HG02763 (cell line): ENCODE data around the gene KRTAP1-1.
"Not testable (repeated sequence)": the region's sequence is repeated elsewhere in the genome, so short reads cannot be mapped to it uniquely, and the experiment has no call there.

Experiments used
- ATAC-seq: cut with Tn5 transposase; IDR thresholded peaks from one replicate; pipeline ENCODE4 v1.9.1; 2021; ENCODE audit warnings: mild to moderate bottlenecking, moderate library complexity; ENCODE audit not compliant: unreplicated experiment

The KRTAP1-1 gene, protein sequence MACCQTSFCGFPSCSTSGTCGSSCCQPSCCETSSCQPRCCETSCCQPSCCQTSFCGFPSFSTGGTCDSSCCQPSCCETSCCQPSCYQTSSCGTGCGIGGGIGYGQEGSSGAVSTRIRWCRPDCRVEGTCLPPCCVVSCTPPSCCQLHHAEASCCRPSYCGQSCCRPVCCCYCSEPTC

DNA sequence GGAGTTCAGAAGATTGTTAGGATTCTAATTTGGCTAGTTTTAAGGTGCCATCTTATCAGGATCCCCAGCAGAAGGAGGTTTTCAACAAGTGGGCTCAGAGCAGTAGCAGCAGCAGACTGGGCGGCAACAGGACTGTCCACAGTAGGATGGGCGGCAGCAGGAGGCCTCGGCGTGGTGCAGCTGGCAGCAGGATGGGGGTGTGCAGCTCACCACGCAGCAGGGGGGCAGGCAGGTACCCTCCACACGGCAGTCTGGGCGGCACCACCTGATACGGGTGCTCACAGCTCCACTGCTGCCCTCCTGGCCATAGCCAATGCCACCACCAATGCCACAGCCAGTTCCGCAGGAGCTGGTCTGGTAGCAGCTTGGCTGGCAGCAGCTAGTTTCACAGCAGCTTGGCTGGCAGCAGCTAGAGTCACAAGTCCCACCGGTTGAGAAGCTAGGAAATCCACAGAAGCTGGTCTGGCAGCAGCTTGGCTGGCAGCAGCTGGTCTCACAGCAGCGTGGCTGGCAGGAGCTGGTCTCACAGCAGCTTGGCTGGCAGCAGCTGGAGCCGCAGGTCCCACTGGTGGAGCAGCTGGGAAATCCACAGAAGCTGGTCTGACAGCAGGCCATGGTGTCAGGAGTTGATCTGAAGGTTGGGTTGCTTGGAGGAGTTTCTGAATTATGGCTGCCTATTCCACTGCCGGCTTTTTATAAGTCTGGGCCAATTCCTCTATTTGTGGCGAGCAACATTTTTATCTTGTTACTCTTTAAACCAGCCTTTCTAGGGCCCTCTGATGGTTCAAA, at the start of gene KRTAP1-1:
TSS of gene KRTAP1-1 (minus strand) at position 668 of the 789 bp plus-strand sequence. CDS start at position 615, 53 bp downstream.
- not testable (repeated sequence) for ATAC-seq

DNA sequence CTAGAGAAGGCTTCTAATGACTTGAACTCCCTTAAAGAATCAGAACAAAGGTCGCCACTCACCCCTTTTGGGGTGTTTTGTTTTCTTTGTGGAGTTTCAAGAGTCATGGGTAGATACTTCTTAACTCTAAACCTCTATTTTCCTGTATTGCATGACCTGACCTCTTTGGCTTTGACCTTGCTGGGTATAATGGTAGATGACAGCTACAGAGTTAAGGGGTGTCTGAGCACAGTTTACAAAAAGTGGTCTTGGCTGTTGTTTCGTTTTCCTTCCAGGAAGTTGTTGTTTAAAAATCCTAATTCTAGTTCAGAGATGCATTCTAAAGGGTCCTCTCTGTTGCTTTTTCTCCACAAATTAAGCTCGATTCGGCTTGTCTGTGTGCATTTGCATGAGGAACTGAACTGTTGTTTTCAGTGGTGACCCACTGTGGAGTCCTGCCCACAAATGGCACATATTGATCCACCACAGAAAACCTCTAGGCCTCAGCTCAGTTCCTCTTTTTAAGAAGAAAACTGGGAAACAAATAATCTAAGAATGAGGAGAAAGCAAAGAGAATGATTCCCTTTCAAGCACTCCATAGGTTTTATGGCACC, 47.6 kb upstream of the KRTAP1-1 start:
- not testable (repeated sequence) for ATAC-seq

DNA sequence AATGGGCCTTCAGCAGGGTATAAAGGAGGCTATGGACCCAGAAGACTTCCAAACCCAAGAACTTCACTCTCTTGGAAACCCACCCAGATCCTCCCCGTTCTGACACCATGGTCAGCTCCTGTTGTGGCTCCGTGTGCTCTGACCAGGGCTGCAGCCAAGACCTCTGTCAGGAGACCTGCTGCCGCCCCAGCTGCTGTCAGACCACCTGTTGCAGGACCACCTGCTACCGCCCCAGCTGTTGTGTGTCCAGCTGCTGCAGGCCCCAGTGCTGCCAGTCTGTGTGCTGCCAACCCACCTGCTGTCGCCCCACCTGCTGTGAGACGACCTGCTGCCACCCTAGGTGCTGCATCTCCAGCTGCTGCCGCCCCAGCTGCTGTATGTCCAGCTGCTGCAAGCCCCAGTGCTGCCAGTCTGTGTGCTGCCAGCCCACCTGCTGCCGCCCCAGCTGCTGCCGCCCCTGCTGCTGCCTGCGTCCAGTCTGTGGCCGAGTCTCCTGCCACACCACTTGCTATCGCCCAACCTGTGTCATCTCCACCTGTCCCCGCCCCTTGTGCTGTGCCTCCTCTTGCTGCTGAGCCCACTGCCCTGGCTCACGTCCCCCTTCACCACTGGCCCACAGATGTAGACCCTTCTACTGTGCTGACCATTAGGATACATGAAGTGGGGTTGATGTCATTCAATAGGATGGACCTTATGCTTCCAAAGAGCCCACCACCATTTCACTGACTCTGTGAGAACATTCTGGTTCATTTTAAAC, 43.0 kb upstream of the KRTAP1-1 start, which contains the start of gene KRTAP4-7:
TSS of gene KRTAP4-7 (plus strand) at position 51 of the 757 bp plus-strand sequence. CDS start at position 108, 57 bp downstream.
- not testable (repeated sequence) for ATAC-seq

DNA sequence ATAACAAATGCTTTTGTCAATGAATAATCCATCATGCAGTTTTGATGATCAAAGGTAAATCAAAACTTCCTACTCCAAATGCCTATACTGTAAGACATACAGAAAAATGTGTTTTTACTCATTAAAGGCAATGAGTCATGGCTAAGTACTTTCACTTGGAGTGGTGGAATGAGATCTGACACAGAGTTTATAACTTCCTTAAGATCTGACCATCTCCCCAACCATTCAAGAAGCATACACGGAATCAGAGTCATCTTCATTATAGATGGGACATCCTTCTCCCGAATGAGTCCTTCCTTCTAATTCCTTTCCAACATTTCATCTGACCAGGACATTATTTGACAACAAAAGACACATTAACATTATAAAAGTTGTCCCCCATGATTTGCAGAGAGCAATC, 42.2 kb upstream of the KRTAP1-1 start:
- not testable (repeated sequence) for ATAC-seq

DNA sequence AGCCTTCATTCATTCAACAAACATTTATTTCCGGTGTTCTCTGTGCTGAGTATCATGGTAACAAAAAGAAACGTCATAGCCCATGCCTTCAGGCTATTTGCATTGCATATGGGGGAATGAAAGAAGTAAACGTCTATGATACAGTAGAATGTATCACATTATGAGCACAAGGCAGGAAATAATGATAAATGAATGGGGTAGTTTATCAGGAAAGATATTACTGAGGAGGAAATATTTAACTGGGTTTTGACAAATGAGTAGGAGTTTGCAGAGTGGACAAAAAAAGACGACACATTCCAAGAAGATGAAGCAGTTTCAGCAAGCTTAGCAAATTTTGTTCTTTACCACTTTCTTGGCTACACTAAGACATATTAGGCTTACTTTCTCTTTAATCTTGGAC, 41.4 kb upstream of the KRTAP1-1 start:
- no peak for ATAC-seq

DNA sequence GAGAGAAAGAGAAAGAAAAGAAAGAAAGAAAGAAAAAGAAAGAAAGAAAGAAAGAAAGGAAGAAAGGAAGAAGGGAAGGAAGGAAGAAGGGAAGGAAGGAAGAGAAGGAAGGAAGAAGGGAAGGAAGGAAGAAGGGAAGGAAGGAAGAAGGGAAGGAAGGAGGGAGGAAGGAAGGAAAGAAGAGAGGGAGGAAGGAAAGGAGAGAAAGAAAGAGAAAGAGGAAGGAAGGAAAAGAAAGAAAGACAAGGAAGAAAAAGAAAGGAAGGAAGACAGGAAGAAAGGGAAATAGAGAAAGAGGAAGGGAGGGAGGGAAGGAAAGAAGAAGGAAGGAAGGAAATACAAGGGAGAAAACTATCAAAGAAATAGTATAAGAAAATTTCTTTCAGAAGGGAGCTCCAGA, 35.5 kb upstream of the KRTAP1-1 start:
- ATAC-seq = no peak

DNA sequence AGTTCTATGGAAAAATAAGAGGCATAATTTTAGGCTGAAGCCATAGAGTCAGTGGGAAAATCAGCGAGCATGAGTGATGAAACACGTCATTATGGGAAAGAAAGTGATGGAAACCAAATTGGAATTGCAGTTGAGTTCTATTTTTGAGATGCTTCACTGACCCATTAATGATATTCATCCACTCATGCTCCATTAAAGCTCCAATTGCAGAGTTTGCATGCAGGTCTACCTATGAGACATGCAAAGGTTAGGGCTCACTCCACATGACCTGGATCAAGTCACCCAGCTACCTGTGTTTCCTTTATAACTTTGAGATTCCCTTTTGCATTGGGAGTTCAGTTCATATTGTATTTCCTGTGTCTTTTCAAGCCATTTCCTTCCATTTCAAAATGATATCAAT, 32.4 kb upstream of the KRTAP1-1 start:
- no peak for ATAC-seq

DNA sequence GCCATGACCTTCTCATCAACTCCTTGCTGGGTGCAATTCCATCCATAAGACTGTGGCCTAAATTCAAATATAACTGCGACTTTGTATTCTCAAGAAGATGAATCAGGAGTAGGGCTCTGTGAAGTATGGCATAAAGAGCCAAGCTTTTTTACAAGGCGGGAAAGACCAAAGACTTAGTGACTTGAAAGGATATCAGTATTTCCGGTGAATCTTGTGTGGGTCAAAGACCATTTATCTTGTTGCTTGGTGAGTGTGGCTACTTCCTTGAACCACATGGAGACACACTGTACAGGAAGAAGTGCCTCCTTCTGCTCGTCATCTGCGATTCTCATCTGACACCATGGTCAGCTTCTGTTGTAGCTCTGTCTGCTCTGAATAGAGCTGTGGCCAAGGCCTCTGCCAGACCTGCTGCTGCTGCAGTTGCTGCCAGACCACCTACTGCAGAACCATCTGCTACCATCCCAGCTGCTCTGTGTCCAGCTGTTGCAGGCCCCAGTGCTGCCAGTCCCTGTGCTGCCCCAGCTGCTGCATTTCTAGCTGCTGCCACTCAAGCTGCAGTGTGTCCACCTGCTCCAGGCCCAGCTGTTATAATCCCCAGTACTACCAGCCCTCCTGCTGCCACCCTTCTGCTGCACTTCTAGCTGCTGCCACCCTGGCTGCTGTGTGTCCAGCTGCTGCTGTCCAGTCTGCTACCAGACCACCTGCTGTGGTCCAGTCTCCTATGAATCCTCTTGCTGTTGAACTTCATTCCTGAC, 30.5 kb upstream of the KRTAP1-1 start:
- no peak for ATAC-seq

DNA sequence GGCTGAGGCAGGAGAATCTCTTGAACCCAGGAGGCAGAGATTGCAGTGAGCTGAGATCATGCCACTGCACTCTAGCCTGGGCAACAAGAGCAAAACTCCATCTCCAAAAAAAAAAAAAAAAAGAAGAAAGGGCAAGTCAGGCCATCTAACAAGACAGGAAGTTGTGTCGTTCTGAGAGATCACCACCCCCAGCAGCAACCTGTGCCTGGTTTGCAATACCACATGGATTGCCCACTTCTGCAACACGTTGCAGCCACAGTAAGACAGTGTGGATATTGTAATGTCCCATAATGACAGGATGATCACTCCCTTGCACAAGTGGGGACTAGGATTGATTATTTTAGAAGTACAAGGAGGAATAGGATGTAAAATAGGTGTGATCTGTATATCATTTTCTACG, 27.8 kb upstream of the KRTAP1-1 start:
- no peak for ATAC-seq

DNA sequence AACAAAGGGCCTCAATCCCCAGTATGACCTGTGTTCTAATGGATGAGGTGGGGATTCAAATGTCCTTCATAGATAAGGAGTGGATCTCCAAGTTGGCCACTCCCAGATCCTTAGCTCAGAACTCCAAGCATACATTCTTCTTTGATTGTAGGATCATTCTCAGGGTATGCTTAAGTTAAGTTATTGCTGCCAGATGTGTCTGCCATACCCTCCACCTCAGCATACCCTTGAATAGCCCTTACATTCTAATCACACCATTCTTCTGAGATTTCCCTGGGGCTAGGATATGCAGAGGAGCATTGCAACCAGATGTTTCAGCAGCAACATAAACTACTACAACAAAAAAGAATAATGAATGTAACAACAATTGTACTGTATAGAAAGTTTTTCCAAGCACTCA, 26.0 kb upstream of the KRTAP1-1 start:
- ATAC-seq = no peak

DNA sequence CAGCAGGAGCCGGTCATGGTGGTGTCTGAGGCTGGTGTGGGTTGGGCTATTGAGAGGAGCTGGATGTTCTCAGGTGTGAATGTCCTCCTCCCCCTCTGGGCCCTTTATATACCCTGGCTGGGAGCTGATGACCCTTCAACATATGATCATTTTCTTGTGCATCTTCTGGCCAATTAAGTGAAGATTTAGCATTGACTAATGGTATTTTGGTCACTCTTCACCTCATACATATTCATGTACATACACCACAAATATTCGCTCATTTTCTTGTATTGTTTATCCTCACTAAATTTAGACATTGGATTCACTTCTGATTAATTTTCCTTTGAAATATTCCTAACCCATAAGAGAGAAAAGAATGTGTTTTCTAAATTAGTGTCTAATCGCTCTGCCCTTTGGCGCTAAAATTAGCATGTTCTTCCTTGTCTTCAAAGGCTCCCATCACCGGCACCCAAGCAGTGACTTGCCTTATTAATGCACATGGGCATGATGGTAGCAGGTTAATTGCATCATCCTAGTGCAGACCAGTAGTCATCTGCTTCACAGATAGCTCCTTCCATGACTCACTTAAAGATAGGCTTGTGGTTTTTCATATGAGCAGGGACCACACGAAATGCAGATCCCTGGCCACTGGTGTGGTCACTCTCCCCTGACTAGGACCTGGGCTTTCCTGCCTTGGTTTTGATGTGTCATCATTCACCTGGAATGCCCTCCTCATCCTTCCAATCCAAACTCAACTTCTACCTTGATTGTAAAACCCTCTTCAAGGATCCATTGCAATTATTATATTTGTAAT, 24.8 kb upstream of the KRTAP1-1 start, which contains the start of gene KRTAP2-4:
TSS of gene KRTAP2-4 (minus strand) at position 51 of the 796 bp plus-strand sequence. CDS start at position 17, 34 bp downstream.
- no peak for ATAC-seq

DNA sequence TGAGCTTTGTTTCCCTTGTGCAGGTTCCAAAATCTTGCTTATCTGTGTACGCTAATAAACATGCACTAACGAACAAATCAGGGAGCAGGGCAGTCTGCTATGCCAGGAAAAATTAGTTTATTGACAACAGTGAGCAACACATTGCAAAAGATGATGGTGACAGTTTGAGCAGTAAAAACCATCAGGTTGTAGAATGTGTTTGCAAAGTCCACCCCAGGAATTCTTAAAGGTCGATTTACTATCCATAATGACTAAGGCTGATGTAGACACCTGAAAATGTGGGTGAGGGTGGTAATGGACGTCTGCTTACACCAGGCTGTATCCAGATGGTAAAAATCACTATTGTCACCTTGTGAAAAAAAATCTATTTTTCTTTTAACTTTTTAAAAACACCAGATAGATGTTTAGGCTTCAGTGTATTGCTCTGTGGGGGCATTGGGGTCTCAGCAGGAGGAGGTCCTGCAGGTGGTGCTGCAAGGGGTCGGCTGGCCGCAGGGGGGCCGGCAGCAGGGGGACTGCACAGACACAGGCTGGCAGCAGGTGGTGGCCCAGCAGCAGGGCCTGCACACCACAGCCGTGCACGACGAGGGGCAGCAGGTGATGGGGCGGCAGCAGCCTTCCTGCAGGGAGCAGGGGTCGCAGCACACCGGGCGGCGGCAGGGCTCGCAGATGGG, 23.9 kb upstream of the KRTAP1-1 start:
- not testable (repeated sequence) for ATAC-seq

DNA sequence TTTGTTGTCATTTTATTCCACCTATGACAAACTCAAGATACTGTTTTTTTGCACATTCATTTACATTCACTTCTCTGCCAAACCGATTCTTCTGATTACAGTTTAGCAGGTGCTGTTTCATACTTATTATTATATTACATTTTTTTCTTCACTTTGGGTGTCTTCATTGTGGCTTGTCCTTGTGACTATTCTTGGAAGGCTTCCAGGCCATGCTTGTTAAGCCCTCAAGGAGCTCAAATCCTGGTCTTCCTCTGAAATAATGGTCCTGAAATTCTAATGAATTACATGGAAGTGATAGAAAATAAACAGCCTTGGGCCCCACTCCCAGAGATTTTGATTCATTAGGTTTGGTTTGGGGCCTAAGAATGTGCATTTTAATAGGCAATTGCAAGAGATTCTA, 23.1 kb upstream of the KRTAP1-1 start:
- no peak for ATAC-seq

DNA sequence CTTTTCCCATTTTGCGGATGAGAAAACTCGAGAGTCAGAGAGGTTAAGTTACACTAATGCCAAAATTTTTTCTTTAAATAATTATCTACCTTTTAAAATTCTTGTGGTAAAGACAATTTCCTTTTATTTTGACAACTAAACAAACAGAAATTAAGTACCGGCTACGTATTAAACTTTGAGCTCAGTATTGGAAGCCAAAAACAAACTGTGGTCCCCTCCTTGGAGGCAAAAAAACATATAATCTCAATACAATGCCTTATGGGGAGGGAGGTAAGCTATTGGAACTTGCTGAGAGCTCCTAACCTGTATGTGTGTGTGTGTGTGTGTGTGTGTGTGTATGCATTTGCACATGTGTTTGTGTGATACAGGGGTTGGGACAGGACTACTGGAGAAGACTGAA, 22.2 kb upstream of the KRTAP1-1 start:
- ATAC-seq = no peak

DNA sequence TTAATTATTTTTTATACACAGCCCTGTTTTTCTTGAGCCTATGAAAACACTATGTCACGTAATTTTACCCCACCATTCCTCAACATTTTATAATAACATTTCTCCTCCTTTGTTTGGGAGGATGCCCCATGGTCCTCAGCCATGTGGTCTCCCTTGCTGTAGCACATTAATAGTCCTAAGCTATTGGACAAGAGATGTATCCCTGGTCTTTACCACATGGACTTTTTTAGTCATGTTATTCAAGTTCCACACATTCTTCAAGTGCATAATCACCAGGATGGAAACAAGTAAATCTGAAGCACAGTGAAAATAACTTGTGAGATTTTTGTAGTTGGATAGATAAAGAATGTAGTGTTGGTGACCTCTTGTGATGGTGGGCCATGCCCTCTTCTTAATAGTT, 20.7 kb upstream of the KRTAP1-1 start:
- no peak for ATAC-seq

DNA sequence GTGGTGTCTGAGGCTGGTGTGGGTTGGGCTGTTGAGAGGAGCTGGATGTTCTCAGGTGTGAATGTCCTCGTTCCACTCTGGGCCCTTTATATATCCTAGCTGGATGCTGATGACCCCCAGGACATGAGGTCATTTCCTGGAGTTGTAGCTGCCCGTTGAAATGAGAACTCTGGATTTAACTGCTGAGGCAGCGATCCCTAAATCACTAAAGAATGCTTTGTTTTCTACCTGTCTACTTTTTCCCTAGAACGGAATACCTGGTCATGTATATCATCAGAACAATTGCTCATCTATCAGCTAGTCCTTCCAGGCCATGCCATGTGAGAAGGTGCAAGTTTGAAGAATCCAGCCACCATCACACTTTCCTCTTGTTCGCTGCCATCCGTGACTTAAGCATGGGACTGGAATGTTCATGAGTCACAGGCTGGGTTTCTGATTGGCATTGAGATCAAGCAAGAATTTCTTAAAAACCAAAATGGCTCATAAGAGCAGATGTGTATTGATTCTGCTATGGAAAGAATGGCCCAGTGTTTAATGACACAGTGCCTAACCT, 18.9 kb upstream of the KRTAP1-1 start, which contains the start of gene KRTAP2-3:
TSS of gene KRTAP2-3 (minus strand) at position 63 of the 553 bp plus-strand sequence. CDS start 64 bp downstream, outside the sequence.
- no peak for ATAC-seq

DNA sequence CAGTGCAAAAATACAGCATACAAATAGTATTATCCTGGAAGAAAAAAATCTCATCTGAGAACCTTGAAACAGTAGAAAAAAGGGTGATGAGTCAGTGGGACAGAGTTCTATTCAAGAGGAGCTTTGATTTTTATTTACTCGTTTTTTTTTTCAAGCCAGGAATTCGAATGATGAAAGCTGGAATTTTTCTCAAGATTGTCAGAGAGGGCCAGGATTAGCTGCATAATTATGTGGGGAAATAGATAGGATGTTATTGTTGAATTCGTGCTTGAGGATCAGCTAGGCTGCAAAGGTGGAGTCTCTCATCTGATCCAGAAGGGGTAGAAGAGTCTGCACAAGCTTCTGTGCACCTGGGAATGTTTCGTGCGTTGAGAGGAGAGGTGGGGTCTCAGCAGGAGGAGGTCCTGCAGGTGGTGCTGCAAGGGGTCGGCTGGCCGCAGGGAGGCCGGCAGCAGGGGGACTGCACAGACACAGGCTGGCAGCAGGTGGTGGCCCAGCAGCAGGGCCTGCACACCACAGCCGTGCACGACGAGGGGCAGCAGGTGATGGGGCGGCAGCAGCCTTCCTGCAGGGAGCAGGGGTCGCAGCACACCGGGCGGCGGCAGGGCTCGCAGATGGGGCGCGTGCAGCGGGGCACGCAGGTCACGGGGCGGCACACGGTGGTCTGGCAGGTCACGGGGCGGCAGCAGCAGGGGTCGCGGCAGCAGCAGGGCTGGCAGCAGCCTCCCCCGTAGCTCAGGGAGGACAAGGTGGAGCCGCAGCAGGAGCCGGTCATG, 18.2 kb upstream of the KRTAP1-1 start:
- not testable (repeated sequence) for ATAC-seq

DNA sequence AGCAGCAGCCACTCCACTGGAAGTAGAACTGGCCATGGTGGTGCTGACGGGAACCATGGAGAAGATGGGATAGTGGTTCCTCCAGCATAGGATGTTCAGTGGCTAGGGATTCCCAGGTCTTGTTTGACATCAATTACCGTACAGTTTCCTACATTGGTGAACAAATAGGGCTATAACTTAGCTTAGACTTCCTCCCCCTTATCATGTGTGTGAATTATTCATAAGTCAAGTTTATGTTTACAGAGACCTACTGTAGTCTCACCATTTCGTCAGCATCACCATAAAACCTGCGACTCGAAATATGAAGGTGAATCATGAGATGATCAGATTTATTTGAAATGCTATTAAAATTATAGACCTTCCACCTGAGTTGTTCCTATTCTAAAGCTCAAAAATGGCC, 17.5 kb upstream of the KRTAP1-1 start:
- ATAC-seq = no peak
